Prostate gland (tissue), 2 donors: Measurements from ENCODE around the gene TMEM190. TPM values are rescaled to one million over a fixed set of nuclear protein-coding genes. Genes with fewer than 3 reads are reported as not detected.
"Not testable (repeated sequence)": the region's sequence is repeated elsewhere in the genome, so short reads cannot be mapped to it uniquely, and the experiment has no call there.

ENCODE experiments used
- DNase-seq: peaks from one replicate; pipeline ENCODE4 v3.0.0-alpha.2; 2019; ENCODE audit warnings: low spot score
- H3K27ac ChIP-seq, 2 donors: fragments of 200-600 bp; sonication (generic); 2 replicates each; pipeline ENCODE4 v1.5.1; 2017 to 2019
- H3K27me3 ChIP-seq: fragments of 200-600 bp; sonication (generic); replicated peaks from 2 replicates; pipeline ENCODE4 v1.5.1; 2019; ENCODE audit not compliant: insufficient read depth
- H3K36me3 ChIP-seq, 2 donors: fragments of 200-600 bp; sonication (generic); 1 replicate in 1 of 2; 2 replicates in 1 of 2; pipeline versions ENCODE4 v1.5.1 to v1.8.1; 2017 to 2019
- H3K4me1 ChIP-seq: fragments of 200-600 bp; sonication (generic); replicated peaks from 2 replicates; pipeline ENCODE4 v1.5.1; 2019
- H3K4me3 ChIP-seq, 2 donors: fragments of 200-600 bp; sonication (generic); 2 replicates each; pipeline ENCODE4 v1.5.1; 2017 to 2019
- H3K9me3 ChIP-seq: fragments of 200-600 bp; sonication (generic); 2 replicates; pipeline ENCODE4 v1.5.1; 2017
- POLR2A ChIP-seq: fragments of 450-650 bp; IDR thresholded peaks from one replicate; pipeline ENCODE4 v1.6.1; 2016; ENCODE audit warnings: antibody characterized with exemption, mild to moderate bottlenecking
- POLR2AphosphoS5 ChIP-seq: sonication (generic); formaldehyde crosslinking; IDR thresholded peaks from one replicate; pipeline ENCODE4 v1.6.1; 2017; ENCODE audit warnings: antibody characterized with exemption
- WGBS: methylation state at CpG from one replicate; pipeline ENCODE4 v1.1.5; 2018; 5-methylcytosine and 5-hydroxymethylcytosine counted together
- intact Hi-C: fragments of 100-400 bp; cut with DNase I; formaldehyde crosslinking; loops from one replicate; pipeline ENCODE4 v1.14.2; 2022
- total RNA-seq, 2 donors: library from RNA; depleted of rRNA; stranded (reverse); fragments of >200 nt; gene quantifications; one replicate each; pipeline ENCODE4 v1.1.0, GENCODE V29; 2016
- TF ChIP-seq, protein P1 (sequence below), 4 experiments: fragments of 200-600 bp in 2 of 4; fragments of 450-650 bp in 2 of 4; sonication (generic) in 2 of 4; IDR thresholded peaks; 1 replicate in 3 of 4; 2 replicates in 1 of 4; pipeline ENCODE4 v1.5.1; 2016 to 2019; ENCODE audit warnings: antibody characterized with exemption in 4 of 4, mild to moderate bottlenecking in 2 of 4, moderate library complexity in 2 of 4

Gene TMEM190
- total RNA-seq, 2 donors from 2014 or later: not detected

DNA sequence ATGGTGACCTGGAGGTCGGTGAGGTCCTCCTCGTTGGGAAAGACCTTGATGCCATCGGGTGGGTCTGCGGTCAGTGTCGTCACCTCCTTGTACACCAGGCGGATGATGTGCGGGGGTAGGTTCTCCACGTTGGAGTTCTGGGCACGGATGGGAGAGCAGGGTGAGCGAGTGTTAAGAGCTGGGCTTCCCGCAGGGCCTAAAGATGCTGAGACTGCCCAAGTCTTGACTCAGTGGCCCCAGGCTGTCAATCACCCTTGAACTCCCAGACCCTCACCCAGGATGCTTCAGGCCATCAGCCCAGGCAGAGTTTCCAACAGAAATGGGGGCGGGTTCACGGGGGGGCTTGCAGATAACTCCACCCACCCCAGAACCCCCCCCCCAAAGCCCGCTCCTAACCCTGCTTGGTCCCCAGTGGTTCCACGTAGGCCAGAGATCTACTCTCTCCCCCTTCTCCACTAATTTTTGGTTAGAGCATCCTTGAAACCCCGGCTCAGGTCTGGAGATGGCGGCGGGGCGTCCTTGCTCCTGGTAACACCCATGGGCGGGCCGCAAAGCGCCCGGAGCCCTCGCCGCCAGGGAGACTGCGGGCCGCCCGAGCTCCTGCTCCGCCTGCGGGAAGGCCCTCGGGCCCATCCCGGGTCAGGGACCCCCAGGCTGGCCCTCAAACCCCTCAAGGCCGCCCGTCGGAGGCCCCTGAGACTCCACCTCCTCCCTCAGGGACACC, 30.4 kb downstream of the TMEM190 start:
- intact Hi-C loops: loop anchor here (5.0 kb wide), 1 partner anchor 290 kb away; the partner anchor contains the start of gene PPP1R12C
- DNase-seq: no peak
- 6% methylated on average over 35 of the region's 35 CpGs for WGBS

DNA sequence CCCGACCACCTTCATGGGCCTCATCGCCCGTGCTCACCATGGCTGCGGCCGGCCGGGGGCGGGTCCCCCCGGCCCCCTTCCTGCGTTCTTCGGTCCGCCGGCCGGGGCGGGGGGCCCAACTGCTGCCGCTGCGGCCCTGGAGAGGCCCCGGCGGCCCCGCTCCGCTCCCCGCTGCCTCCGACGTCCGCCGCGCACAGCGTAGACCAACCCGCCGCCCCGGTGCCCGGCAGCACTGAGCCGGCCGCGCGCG, 30.8 kb downstream of the TMEM190 start, which contains the start of gene UBE2S:
TSS of gene UBE2S (minus strand) at position 239 of the 250 bp plus-strand sequence. CDS start at position 40, 199 bp downstream.
- H3K27me3 ChIP-seq, H3K36me3 ChIP-seq, H3K9me3 ChIP-seq, DNase-seq, H3K4me1 ChIP-seq: not testable (repeated sequence)
- WGBS: no CpG with 5 or more reads among the region's 36 CpGs
- H3K27ac ChIP-seq: peak within 1 kb of the TSS; percentile 91 to 97
- TF ChIP-seq, protein P1, sequence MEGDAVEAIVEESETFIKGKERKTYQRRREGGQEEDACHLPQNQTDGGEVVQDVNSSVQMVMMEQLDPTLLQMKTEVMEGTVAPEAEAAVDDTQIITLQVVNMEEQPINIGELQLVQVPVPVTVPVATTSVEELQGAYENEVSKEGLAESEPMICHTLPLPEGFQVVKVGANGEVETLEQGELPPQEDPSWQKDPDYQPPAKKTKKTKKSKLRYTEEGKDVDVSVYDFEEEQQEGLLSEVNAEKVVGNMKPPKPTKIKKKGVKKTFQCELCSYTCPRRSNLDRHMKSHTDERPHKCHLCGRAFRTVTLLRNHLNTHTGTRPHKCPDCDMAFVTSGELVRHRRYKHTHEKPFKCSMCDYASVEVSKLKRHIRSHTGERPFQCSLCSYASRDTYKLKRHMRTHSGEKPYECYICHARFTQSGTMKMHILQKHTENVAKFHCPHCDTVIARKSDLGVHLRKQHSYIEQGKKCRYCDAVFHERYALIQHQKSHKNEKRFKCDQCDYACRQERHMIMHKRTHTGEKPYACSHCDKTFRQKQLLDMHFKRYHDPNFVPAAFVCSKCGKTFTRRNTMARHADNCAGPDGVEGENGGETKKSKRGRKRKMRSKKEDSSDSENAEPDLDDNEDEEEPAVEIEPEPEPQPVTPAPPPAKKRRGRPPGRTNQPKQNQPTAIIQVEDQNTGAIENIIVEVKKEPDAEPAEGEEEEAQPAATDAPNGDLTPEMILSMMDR (IDR thresholded peaks at IDR 0.05): peak in 1 of 4 experiments; percentile 19
- peak; percentile 95 for TF ChIP-seq POLR2A
- H3K4me3 ChIP-seq: peak within 1 kb of the TSS; percentile 89 to 95
- intact Hi-C loops: loop anchor here (5.0 kb wide), 1 partner anchor 290 kb away; the partner anchor contains the start of gene PPP1R12C

More for the DNA sequence above, 30.4 kb downstream of the TMEM190 start:
- peaks cover 8% of the 10 kb centered on the region for H3K4me1 ChIP-seq
- no peaks in the 10 kb centered on the region for H3K27me3 ChIP-seq
- H3K36me3 ChIP-seq: peaks cover 0 to 4% of the 10 kb centered on the region in 2 donors
- no peaks in the 10 kb centered on the region for H3K9me3 ChIP-seq
- peak overlapping the region; percentile 89 to 95 for H3K4me3 ChIP-seq
- peak overlapping the region; percentile 91 to 97 for H3K27ac ChIP-seq
- TF ChIP-seq POLR2A (no peak), POLR2AphosphoS5 (no peak)
- TF ChIP-seq, protein P1 (IDR thresholded peaks at IDR 0.05): no peak

DNA sequence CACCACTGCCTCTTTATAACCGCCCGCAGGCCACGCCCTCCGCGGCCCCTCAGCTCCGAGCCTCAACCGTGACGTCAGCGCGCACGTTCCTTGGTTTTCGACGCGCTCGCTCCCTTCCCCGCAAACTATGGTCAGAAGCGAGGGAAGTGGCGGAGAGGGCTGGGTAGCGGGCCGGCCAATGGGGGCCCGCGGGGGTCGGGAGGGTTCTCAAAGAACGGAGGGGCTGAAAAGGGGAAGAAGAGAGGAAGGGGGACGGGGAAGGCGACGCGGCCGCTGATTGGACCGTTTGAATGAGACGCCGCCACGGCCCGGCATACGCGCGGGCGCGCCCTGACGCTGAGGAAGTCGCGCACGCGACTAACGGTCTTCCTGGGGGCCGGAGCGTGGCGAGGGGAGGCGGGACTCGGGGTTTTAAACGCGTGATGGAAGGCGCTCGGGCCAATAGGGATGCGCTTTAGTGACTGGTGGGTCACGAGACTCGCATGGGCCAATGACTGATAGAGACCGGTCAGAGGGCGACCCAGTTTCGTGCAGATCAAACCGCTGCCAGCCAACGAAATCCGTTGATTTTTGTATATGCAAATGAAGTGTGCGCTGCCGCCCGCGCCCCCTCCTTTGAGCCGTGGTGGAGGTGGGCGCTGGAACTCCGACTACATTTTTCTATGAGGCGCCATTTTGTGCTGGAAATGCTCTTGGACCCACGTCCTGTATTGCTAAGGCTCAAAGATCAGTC, 31.3 kb downstream of the TMEM190 start:
- peak; percentile 98 for DNase-seq
- peaks cover 8% of the 10 kb centered on the region for H3K4me1 ChIP-seq
- intact Hi-C loops: loop anchor here (5.0 kb wide), 1 partner anchor 291 kb away; the partner anchor contains the start of gene PPP1R12C
- TF ChIP-seq, protein P1 (IDR thresholded peaks at IDR 0.05): no peak
- TF ChIP-seq POLR2AphosphoS5: peak; percentile 94
- H3K4me3 ChIP-seq: peak overlapping the region; percentile 89 to 95
- H3K9me3 ChIP-seq: no peaks in the 10 kb centered on the region
- under 1% methylated on average over 70 of the region's 72 CpGs for WGBS
- peaks cover 0 to 2% of the 10 kb centered on the region in 2 donors for H3K36me3 ChIP-seq
- no peaks in the 10 kb centered on the region for H3K27me3 ChIP-seq
- peak overlapping the region; percentile 91 to 97 for H3K27ac ChIP-seq

DNA sequence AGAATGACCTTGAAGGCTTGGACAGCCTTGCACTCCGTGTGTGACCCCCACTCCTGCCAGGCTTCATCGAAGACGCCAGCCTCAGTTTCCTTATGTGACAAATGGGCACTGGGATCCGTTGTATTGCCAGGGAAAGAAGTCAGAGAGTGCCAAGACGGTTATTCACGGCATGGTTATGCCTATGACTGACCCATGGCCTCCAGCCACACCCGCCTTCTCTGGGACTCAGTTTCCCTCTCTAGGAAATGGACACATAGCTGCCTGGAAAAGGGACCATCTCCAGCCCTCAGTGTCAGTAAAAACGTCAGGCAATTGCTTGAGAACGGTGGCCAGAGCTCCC, 31.9 kb downstream of the TMEM190 start:
- TF ChIP-seq POLR2A (no peak), POLR2AphosphoS5 (no peak)
- TF ChIP-seq, protein P1 (IDR thresholded peaks at IDR 0.05): no peak
- intact Hi-C loops: loop anchor here (5.0 kb wide), 1 partner anchor 291 kb away; the partner anchor contains the start of gene PPP1R12C
- no peaks in the 10 kb centered on the region for H3K36me3 ChIP-seq
- 67% methylated on average over 9 of the region's 9 CpGs for WGBS
- no peaks in the 10 kb centered on the region for H3K9me3 ChIP-seq
- H3K4me3 ChIP-seq: peak overlapping the region; percentile 89 to 95
- DNase-seq: no peak
- peaks cover 8% of the 10 kb centered on the region for H3K4me1 ChIP-seq
- peak overlapping the region; percentile 91 to 97 for H3K27ac ChIP-seq
- no peaks in the 10 kb centered on the region for H3K27me3 ChIP-seq

DNA sequence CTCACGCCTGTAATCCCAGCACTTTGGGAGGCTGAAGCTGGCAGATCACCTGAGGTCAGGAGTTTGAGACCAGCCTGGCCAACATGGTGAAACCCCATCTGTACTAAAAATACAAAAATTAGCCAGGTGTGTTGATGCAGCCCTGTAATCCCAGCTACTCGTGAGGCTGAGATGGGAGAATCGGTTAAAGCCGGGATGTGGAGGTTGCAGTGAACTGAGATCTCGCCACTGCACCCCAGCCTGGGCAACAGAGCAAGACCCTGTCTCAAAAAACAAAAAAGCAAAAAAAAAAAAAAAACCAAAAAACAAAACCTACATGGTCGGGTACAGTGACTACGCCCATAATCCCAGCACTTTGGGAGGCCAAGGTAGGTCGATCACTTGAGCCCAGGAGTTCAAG, 32.6 kb downstream of the TMEM190 start:
- not testable (repeated sequence) for H3K27me3 ChIP-seq, H3K36me3 ChIP-seq, H3K4me1 ChIP-seq, H3K4me3 ChIP-seq, DNase-seq, H3K27ac ChIP-seq, H3K9me3 ChIP-seq
- intact Hi-C loops: loop anchor here (5.0 kb wide), 1 partner anchor 292 kb away; the partner anchor contains the start of gene PPP1R12C
- WGBS: 92% methylated on average over 8 of the region's 8 CpGs
